Tibial nerve (tissue), 4 donors: ENCODE measurements around the gene NBEA. TPM values are rescaled to one million over a fixed set of nuclear protein-coding genes. Genes with fewer than 3 reads are reported as not detected.

Source experiments
- DNase-seq, 2 donors: peaks; one replicate each; pipeline ENCODE4 v3.0.0-alpha.2; 2019; ENCODE audit warnings: low spot score in 2 of 2
- H3K27ac ChIP-seq, 4 donors: fragments of 200-600 bp; sonication (generic) in 3 of 4; one replicate each; pipeline ENCODE4 v1.5.1; 2017 to 2019; ENCODE audit warnings: mild to moderate bottlenecking in 1 of 4
- H3K27me3 ChIP-seq, 2 donors: fragments of 200-600 bp; sonication (generic) in 1 of 2; one replicate each; pipeline versions ENCODE4 v1.5.1 to v1.6.0; 2017 to 2019
- H3K36me3 ChIP-seq, 3 donors: fragments of 200-600 bp; sonication (generic); one replicate each; pipeline ENCODE4 v1.5.1; 2018 to 2019
- H3K4me1 ChIP-seq, 4 donors: fragments of 200-600 bp; sonication (generic) in 3 of 4; one replicate each; pipeline ENCODE4 v1.5.1; 2017 to 2019
- H3K4me3 ChIP-seq, 4 donors: fragments of 200-600 bp; sonication (generic) in 3 of 4; one replicate each; pipeline ENCODE4 v1.5.1; 2017 to 2019; ENCODE audit warnings: mild to moderate bottlenecking in 1 of 4, moderate library complexity in 1 of 4
- H3K9me3 ChIP-seq, 4 donors: fragments of 200-600 bp; sonication (generic) in 3 of 4; one replicate each; pipeline ENCODE4 v1.5.1; 2017 to 2019
- CTCF ChIP-seq, 5 experiments: fragments of 200-600 bp in 3 of 5; fragments of 450-650 bp in 2 of 5; sonication (generic) in 3 of 5; IDR thresholded peaks; one replicate each; pipeline ENCODE4 v1.5.1; 2016 to 2019; ENCODE audit warnings: antibody characterized with exemption in 5 of 5, mild to moderate bottlenecking in 3 of 5, moderate library complexity in 2 of 5
- EP300 ChIP-seq, 2 donors: sonication (generic); formaldehyde crosslinking; IDR thresholded peaks; one replicate each; pipeline ENCODE4 v1.6.1; 2017; ENCODE audit warnings: antibody characterized with exemption in 2 of 2, mild to moderate bottlenecking in 1 of 2
- POLR2A ChIP-seq, 2 donors: fragments of 450-650 bp; IDR thresholded peaks; one replicate each; pipeline ENCODE4 v1.6.1; 2017; ENCODE audit warnings: antibody characterized with exemption in 2 of 2, mild to moderate bottlenecking in 2 of 2, moderate library complexity in 2 of 2
- WGBS, 2 donors: methylation state at CpG; one replicate each; pipeline ENCODE4 v1.1.5; 2018; 5-methylcytosine and 5-hydroxymethylcytosine counted together
- total RNA-seq, 4 donors: library from RNA; depleted of rRNA; stranded (reverse); fragments of >200 nt; gene quantifications; one replicate each; pipeline ENCODE4 v1.1.0, GENCODE V29; 2016

Gene NBEA
- total RNA-seq, 4 donors from 2014 or later = 9.0 to 11.9 (median 10.5) TPM

GRCh38 chr13:35225159-35225558, 283.1 kb downstream of the NBEA start:
- Histone ChIP-seq H3K36me3 (peaks cover 0 to 12% (median 0%) of the 10 kb centered on the region in 3 donors), H3K4me3 (no peak overlapping the region), H3K27me3 (no peaks in the 10 kb centered on the region), H3K4me1 (no peaks in the 10 kb centered on the region), H3K9me3 (peaks cover 0 to 8% (median 0%) of the 10 kb centered on the region in 4 donors), H3K27ac (no peak overlapping the region)
- 42 to 62% methylated on average over 1 of the region's 1 CpG for WGBS, 2 donors
- no peak for DNase-seq
- no peak for TF ChIP-seq POLR2A (IDR thresholded peaks at IDR 0.05)
- no peak for TF ChIP-seq EP300 (IDR thresholded peaks at IDR 0.05)
- TF ChIP-seq CTCF (IDR thresholded peaks at IDR 0.05) = no peak

- DNase-seq = no peak
- H3K4me3 ChIP-seq = no peak overlapping the region
- H3K4me1 ChIP-seq = no peaks in the 10 kb centered on the region
- H3K27me3 ChIP-seq = no peaks in the 10 kb centered on the region
- H3K36me3 ChIP-seq = peaks cover 0 to 7% (median 0%) of the 10 kb centered on the region in 3 donors
- WGBS, 2 donors = 83 to 90% methylated on average over 2 of the region's 2 CpGs
- H3K27ac ChIP-seq = no peak overlapping the region
- TF ChIP-seq POLR2A (IDR thresholded peaks at IDR 0.05) (no peak), EP300 (IDR thresholded peaks at IDR 0.05) (no peak), CTCF (IDR thresholded peaks at IDR 0.05) (no peak)
- peaks cover 0 to 4% (median 0%) of the 10 kb centered on the region in 4 donors for H3K9me3 ChIP-seq
Observed at GRCh38 chr13:35225582-35225981, 283.5 kb downstream of the NBEA start.

- WGBS, 2 donors = 97 to 98% methylated on average over 2 of the region's 2 CpGs
- Histone ChIP-seq H3K4me3 (no peak overlapping the region), H3K4me1 (no peaks in the 10 kb centered on the region), H3K27ac (no peak overlapping the region), H3K36me3 (no peaks in the 10 kb centered on the region), H3K27me3 (no peaks in the 10 kb centered on the region), H3K9me3 (no peaks in the 10 kb centered on the region)
- DNase-seq = no peak
- no peak for TF ChIP-seq EP300 (IDR thresholded peaks at IDR 0.05)
- no peak for TF ChIP-seq POLR2A (IDR thresholded peaks at IDR 0.05)
Observed at GRCh38 chr13:35228536-35228935, 286.5 kb downstream of the NBEA start.

GRCh38 chr13:35231426-35231825, 289.4 kb downstream of the NBEA start:
- 91 to 93% methylated on average over 1 of the region's 1 CpG for WGBS, 2 donors
- H3K27me3 ChIP-seq = no peaks in the 10 kb centered on the region
- no peak for DNase-seq
- no peaks in the 10 kb centered on the region for H3K36me3 ChIP-seq
- H3K27ac ChIP-seq = no peak overlapping the region
- H3K9me3 ChIP-seq = no peaks in the 10 kb centered on the region
- TF ChIP-seq POLR2A (IDR thresholded peaks at IDR 0.05) (no peak), CTCF (IDR thresholded peaks at IDR 0.05) (no peak), EP300 (IDR thresholded peaks at IDR 0.05) (no peak)
- no peak overlapping the region for H3K4me3 ChIP-seq
- no peaks in the 10 kb centered on the region for H3K4me1 ChIP-seq

DNA sequence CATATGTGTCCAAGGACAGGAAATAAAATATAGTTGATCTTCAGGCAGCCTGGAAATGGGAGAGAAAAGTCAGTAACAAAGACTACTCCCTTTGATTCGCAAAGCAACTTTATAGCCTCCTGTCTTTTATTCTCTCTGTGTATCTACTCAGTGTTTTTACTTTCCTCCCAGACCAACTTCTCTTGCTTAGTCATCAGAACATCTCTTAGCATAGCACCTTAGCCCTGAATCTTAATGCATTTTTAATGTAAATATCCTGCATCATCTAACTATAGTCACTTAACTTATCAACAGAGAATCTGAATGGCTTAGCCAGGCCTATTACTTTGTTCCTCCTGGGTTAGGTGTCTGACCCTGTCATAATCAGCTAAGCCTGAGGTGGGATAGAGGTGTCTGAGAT, 296.2 kb downstream of the NBEA start:
- Histone ChIP-seq H3K4me1 (no peaks in the 10 kb centered on the region), H3K4me3 (no peak overlapping the region), H3K27me3 (no peaks in the 10 kb centered on the region), H3K27ac (no peak overlapping the region), H3K9me3 (peaks cover 0 to 6% (median 0%) of the 10 kb centered on the region in 4 donors), H3K36me3 (peaks cover 0 to 5% (median 0%) of the 10 kb centered on the region in 3 donors)
- TF ChIP-seq EP300 (IDR thresholded peaks at IDR 0.05) = no peak
- TF ChIP-seq POLR2A (IDR thresholded peaks at IDR 0.05) = no peak
- TF ChIP-seq CTCF (IDR thresholded peaks at IDR 0.05) = no peak
- DNase-seq = no peak
- 76 to 85% methylated on average over 1 of the region's 1 CpG for WGBS, 2 donors
